ENCODE measurements around the gene ADCK2.

DNA sequence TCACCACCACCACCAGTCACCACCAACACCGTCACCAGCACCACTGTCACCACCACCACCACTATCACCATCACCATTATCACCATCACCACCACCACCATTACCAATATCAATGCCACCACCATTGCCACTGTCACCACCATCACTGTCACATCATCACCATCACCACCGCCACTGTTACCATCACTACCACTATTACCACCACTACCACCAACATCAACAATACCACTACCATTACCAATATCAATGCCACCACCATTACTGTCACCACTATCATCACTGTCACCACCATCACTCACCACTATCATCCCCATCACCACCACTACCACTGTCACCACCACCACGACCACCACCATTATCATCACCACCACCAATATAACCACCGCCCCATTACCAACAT, 18.1 kb upstream of the ADCK2 start:
- TF ChIP-seq POLR2A (IDR thresholded peaks at IDR 0.05; ENCODE audit: low read length) (no peak), GATA1 (IDR thresholded peaks at IDR 0.05; ENCODE audit: low read depth, low read length) (no peak)

All from erythroblast (primary cell).